Kidney (tissue), 14 donors: Measurements from ENCODE around the gene APBA1. TPM values are rescaled to one million over a fixed set of nuclear protein-coding genes. Genes with fewer than 3 reads are reported as not detected.

Experiments
- DNase-seq, 5 donors: peaks; one replicate each; pipeline ENCODE4 v3.0.0-alpha.2; 2013 to 2020
- FAIRE-seq: peaks from 2 replicates; lab custom pipeline; 2012; peaks lifted over from hg19 to GRCh38; lab: Jason Lieb, UNC
- H3K27ac ChIP-seq, 2 donors: one replicate each; pipeline ENCODE4 v1.7.0; 2013; ENCODE audit warnings: low read depth in 2 of 2, low read length in 2 of 2, inconsistent platforms in 1 of 2
- H3K27me3 ChIP-seq: one replicate; pipeline ENCODE4 v1.7.1; 2013; ENCODE audit warnings: low read length, inconsistent platforms; ENCODE audit not compliant: control insufficient read depth, insufficient read depth
- H3K36me3 ChIP-seq, 3 donors: one replicate each; pipeline versions ENCODE4 v1.7.0 to v1.7.1; 2013; ENCODE audit warnings: low read length in 3 of 3, control low read depth in 1 of 3, inconsistent platforms in 1 of 3; ENCODE audit not compliant: insufficient read depth in 3 of 3, control insufficient read depth in 2 of 3
- H3K4me1 ChIP-seq, 3 donors: one replicate each; pipeline versions ENCODE4 v1.7.0 to v1.7.1; 2013; ENCODE audit warnings: low read length in 3 of 3, inconsistent platforms in 1 of 3, low read depth in 1 of 3; ENCODE audit not compliant: control insufficient read depth in 2 of 3, insufficient read depth in 2 of 3
- H3K4me3 ChIP-seq, 3 donors: one replicate each; pipeline versions ENCODE4 v1.7.0 to v1.8.1; 2013; ENCODE audit warnings: low read length in 3 of 3, control low read depth in 1 of 3, inconsistent platforms in 1 of 3
- H3K9ac ChIP-seq, 3 donors: one replicate each; pipeline versions ENCODE4 v1.7.0 to v1.7.1; 2013; ENCODE audit warnings: low read length in 3 of 3, control low read depth in 1 of 3, inconsistent platforms in 1 of 3
- H3K9me3 ChIP-seq, 3 donors: one replicate each; pipeline versions ENCODE4 v1.7.0 to v1.7.1; 2013; ENCODE audit warnings: low read length in 3 of 3, control low read depth in 1 of 3, inconsistent platforms in 1 of 3; ENCODE audit not compliant: control insufficient read depth in 2 of 3, insufficient read depth in 1 of 3
- intact Hi-C: fragments of 100-400 bp; cut with DNase I; formaldehyde crosslinking; loops from one replicate; pipeline ENCODE4 v1.11.1; 2022
- polyA plus RNA-seq: library from polyadenylated mRNA; stranded (reverse); fragments of 350-450 nt; fragmentation: Illumina TruSeq; extraction: RNeasy Lipid Tissue Mini Kit (QIAGEN cat#74804); gene quantifications from one replicate; pipeline ENCODE4 v1.2.3, GENCODE V29; 2014; ENCODE audit warnings: low read depth, low replicate concordance; ENCODE audit not compliant: insufficient read depth
- total RNA-seq: library from RNA; stranded (reverse); fragmentation: NEBNext Ultra II Directional; extraction: Animal tissue kit (Norgen Biotek cat#: 25700); gene quantifications from one replicate; pipeline ENCODE4 v1.2.1, GENCODE V29; 2021
- TF ChIP-seq, protein P1 (sequence below): IDR thresholded peaks from 3 replicates; pipeline ENCODE4 v1.5.1; 2012; ENCODE audit warnings: mild to moderate bottlenecking, moderate library complexity, borderline replicate concordance; ENCODE audit not compliant: insufficient read depth; ENCODE audit errors: extremely low read depth
- donor health status: control.
- donor health status: control.
- donor health status: control.
- donor health status: control.
- donor health status: control.
- donor health status: DM: yes; HTN: yes; CAD: no.
- donor health status: Normal renal cell carcinoma (clear cell type).

APBA1 gene
- total and polyA plus RNA-seq, 2 donors from 2014 or later = 1.3 to 5.1 TPM

DNA sequence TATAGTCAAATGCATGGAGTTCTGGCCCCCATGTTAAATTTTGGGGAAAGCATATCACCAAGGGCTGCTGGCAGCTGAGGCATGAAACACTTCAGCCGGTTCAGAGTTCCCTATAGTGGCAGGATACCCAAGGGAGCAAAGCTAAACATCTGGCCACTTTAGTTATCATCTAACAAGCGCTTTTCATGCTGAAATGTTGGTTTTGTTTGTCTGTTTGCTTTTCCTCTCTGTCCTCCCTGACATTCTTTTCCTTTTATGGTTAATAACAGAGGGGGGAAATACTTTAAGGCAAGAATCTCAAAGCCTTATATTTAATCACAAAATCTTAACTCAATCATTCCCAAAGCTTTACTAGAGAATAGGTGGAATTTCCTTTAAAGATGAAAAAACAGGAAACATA, 11.9 kb downstream of the APBA1 start:
- H3K36me3 ChIP-seq = no peaks in the 10 kb centered on the region
- H3K4me1 ChIP-seq = no peaks in the 10 kb centered on the region
- H3K9me3 ChIP-seq = no peaks in the 10 kb centered on the region
- no peak overlapping the region for H3K27ac ChIP-seq
- no peaks in the 10 kb centered on the region for H3K27me3 ChIP-seq
- H3K4me3 ChIP-seq = no peak overlapping the region
- TF ChIP-seq, protein P1, sequence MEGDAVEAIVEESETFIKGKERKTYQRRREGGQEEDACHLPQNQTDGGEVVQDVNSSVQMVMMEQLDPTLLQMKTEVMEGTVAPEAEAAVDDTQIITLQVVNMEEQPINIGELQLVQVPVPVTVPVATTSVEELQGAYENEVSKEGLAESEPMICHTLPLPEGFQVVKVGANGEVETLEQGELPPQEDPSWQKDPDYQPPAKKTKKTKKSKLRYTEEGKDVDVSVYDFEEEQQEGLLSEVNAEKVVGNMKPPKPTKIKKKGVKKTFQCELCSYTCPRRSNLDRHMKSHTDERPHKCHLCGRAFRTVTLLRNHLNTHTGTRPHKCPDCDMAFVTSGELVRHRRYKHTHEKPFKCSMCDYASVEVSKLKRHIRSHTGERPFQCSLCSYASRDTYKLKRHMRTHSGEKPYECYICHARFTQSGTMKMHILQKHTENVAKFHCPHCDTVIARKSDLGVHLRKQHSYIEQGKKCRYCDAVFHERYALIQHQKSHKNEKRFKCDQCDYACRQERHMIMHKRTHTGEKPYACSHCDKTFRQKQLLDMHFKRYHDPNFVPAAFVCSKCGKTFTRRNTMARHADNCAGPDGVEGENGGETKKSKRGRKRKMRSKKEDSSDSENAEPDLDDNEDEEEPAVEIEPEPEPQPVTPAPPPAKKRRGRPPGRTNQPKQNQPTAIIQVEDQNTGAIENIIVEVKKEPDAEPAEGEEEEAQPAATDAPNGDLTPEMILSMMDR = no peak
- intact Hi-C loops = no loop called here
- DNase-seq (peak in 1 of 5 donors; percentile 63), FAIRE-seq (no peak)
- no peak overlapping the region for H3K9ac ChIP-seq

DNA sequence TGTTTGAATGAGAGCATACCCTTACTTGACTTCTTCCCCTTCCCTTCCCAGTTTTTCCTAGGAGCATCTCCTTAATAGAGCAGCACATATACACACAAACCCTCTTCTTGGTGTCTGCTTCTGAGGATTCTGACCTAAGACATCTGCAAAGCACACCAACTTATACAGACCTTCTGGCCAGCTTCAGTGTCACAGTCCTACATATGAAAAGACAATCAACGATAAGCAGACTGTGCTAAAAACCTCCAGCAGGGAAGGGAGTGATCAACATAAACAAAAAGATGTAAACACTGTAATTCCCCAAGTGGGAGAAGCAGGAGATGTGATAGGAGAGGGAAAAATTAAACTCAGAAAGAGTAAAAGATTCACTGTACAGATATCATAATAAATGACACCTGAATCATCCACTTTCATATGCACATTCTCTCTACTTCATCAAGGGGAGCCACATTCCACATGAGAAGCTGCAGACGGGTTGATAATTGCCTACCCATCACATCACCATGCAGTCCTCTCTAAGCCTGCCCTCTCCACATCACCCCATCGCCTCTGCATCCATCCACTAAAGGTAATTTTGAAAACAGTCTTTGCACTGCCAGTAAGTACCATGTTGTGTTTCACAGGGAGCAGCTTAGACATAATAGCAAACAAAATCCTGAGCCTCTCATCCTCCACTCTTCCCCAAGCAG, 13.0 kb downstream of the APBA1 start:
- intact Hi-C loops = no loop called here
- H3K9ac ChIP-seq = no peak overlapping the region
- H3K9me3 ChIP-seq = no peaks in the 10 kb centered on the region
- TF ChIP-seq, protein P1 = no peak
- no peak overlapping the region for H3K27ac ChIP-seq
- peak in 1 of 5 donors; percentile 40 for DNase-seq
- no peak overlapping the region for H3K4me3 ChIP-seq
- H3K27me3 ChIP-seq = no peaks in the 10 kb centered on the region
- no peaks in the 10 kb centered on the region for H3K4me1 ChIP-seq
- no peaks in the 10 kb centered on the region for H3K36me3 ChIP-seq
- no peak for FAIRE-seq

DNA sequence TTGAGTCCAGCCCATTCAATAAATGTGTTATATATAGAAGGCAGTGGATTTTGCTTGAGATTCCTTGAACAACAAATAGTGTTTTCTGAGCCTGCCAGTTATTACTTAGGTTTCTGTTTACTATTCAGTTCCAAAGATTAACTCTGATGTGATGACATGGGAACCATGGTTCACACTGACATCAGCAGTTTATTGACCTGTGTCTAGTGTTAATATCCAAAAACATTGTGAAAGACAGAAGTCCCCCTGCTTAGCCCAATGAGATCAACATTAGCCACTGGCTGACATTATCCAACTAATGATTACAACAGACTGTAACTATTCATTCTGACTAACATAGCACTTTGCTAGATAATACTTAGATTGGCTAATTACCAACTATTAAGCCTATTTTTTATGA, 14.9 kb downstream of the APBA1 start:
- DNase-seq = no peak
- no peak overlapping the region for H3K4me3 ChIP-seq
- no peaks in the 10 kb centered on the region for H3K9me3 ChIP-seq
- no peak overlapping the region for H3K27ac ChIP-seq
- H3K4me1 ChIP-seq = no peaks in the 10 kb centered on the region
- TF ChIP-seq, protein P1 = no peak
- H3K27me3 ChIP-seq = no peaks in the 10 kb centered on the region
- no peak overlapping the region for H3K9ac ChIP-seq
- H3K36me3 ChIP-seq = no peaks in the 10 kb centered on the region
- no peak for FAIRE-seq
- intact Hi-C loops = no loop called here

DNA sequence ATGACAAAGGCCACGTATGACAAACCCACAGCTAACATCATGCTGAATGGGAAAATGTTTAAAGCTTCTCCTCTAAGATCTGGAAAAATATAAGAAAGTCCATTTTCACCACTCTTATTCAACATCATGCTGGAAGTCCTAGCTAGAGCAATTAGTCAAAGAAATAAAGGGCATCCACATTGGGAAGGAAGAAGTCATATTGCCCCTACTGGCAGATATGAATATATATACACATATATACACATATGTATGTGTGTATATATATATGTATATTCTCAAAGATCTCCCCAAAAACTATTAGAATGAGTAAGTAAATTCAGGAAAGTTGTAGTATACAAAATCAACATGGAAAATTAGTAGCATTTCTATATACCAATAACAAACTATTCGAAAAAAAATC, 17.1 kb downstream of the APBA1 start:
- H3K9ac ChIP-seq = no peak overlapping the region
- FAIRE-seq (peak; percentile 38), DNase-seq (no peak)
- no peaks in the 10 kb centered on the region for H3K9me3 ChIP-seq
- H3K27me3 ChIP-seq = no peaks in the 10 kb centered on the region
- H3K4me3 ChIP-seq = no peak overlapping the region
- intact Hi-C loops = no loop called here
- peaks cover 0 to under 1% (median 0%) of the 10 kb centered on the region in 3 donors for H3K4me1 ChIP-seq
- no peaks in the 10 kb centered on the region for H3K36me3 ChIP-seq
- no peak overlapping the region for H3K27ac ChIP-seq
- TF ChIP-seq, protein P1 = no peak
